GM23338 (cell line): ENCODE measurements around the gene COL4A6. TPM values are rescaled to one million over a fixed set of nuclear protein-coding genes. Genes with fewer than 3 reads are reported as not detected.

Experiments
- ATAC-seq: fragments of 200-7000 bp; cut with Tn5 transposase; 3 replicates; pipeline ENCODE4 v1.9.1; 2020
- DNase-seq: peaks from one replicate; pipeline ENCODE4 v3.0.0-alpha.2; 2015; ENCODE audit warnings: low spot score
- H2AFZ ChIP-seq: fragments of 200-600 bp; sonication (generic); 2 replicates; pipeline ENCODE4 v1.8.0; 2016; ENCODE audit warnings: antibody characterized with exemption, mild to moderate bottlenecking, moderate library complexity
- H3F3A ChIP-seq: fragments of 200-600 bp; sonication (generic); replicated peaks from 2 replicates; pipeline ENCODE4 v1.8.0; 2017; ENCODE audit warnings: antibody characterized with exemption, mixed run types, low read depth
- H3K27ac ChIP-seq: fragments of 200-600 bp; sonication (generic); 2 replicates; pipeline ENCODE4 v1.6.1; 2016; ENCODE audit warnings: low read depth
- H3K27me3 ChIP-seq: fragments of 200-600 bp; sonication (generic); 2 replicates; pipeline ENCODE4 v1.8.0; 2016; ENCODE audit warnings: mild to moderate bottlenecking, mixed run types, moderate library complexity; ENCODE audit not compliant: insufficient read depth
- H3K36me3 ChIP-seq: fragments of 200-600 bp; sonication (generic); 2 replicates; pipeline ENCODE4 v1.8.0; 2016; ENCODE audit warnings: mild to moderate bottlenecking; ENCODE audit not compliant: insufficient read depth
- H3K4me1 ChIP-seq: fragments of 200-600 bp; sonication (generic); 2 replicates; pipeline ENCODE4 v1.8.0; 2016; ENCODE audit warnings: mild to moderate bottlenecking, moderate library complexity; ENCODE audit not compliant: insufficient read depth
- H3K4me2 ChIP-seq: fragments of 200-600 bp; sonication (generic); 2 replicates; pipeline ENCODE4 v1.7.1; 2017; ENCODE audit warnings: mixed run types
- H3K4me3 ChIP-seq: fragments of 200-600 bp; sonication (generic); 2 replicates; pipeline ENCODE4 v1.6.1; 2016; ENCODE audit warnings: mixed run types
- H3K79me2 ChIP-seq: fragments of 200-600 bp; sonication (generic); replicated peaks from 2 replicates; pipeline ENCODE4 v1.8.0; 2017; ENCODE audit warnings: mild to moderate bottlenecking; ENCODE audit not compliant: insufficient read depth
- H3K9me2 ChIP-seq: fragments of 200-600 bp; sonication (generic); 2 replicates; pipeline ENCODE4 v1.8.0; 2017; ENCODE audit not compliant: insufficient read depth
- H4K20me1 ChIP-seq: fragments of 200-600 bp; sonication (generic); replicated peaks from 2 replicates; pipeline ENCODE4 v1.8.0; 2017; ENCODE audit warnings: mild to moderate bottlenecking; ENCODE audit not compliant: insufficient read depth
- H3K27ac Mint-ChIP-seq: 2 replicates; pipeline ENCODE4 v1.8.0; 2020; ENCODE audit warnings: inconsistent platforms, mild to moderate bottlenecking, moderate library complexity, mixed read lengths
- H3K27me3 Mint-ChIP-seq: 3 replicates; pipeline ENCODE4 v1.8.0; 2022; ENCODE audit warnings: low read depth, mild to moderate bottlenecking, moderate library complexity, mixed read lengths, inconsistent platforms; ENCODE audit not compliant: insufficient read depth, poor library complexity
- H3K36me3 Mint-ChIP-seq: 3 replicates; pipeline ENCODE4 v1.8.0; 2021; ENCODE audit warnings: low read depth, mild to moderate bottlenecking, inconsistent platforms, moderate library complexity, mixed read lengths
- H3K4me1 Mint-ChIP-seq: 3 replicates; pipeline ENCODE4 v1.8.0; 2020; ENCODE audit warnings: mild to moderate bottlenecking, inconsistent platforms, mixed read lengths
- H3K4me3 Mint-ChIP-seq: 3 replicates; pipeline ENCODE4 v1.8.0; 2021; ENCODE audit warnings: moderate library complexity, mild to moderate bottlenecking, inconsistent platforms, mixed read lengths
- H3K9me3 Mint-ChIP-seq: 3 replicates; pipeline ENCODE4 v1.8.0; 2020; ENCODE audit warnings: moderate library complexity, mild to moderate bottlenecking, inconsistent platforms, mixed read lengths
- REST ChIP-seq: IDR thresholded peaks from one replicate; pipeline ENCODE4 v1.6.1; 2018; ENCODE audit warnings: antibody characterized with exemption; ENCODE audit not compliant: unreplicated experiment
- ZNF462 ChIP-seq: fragments of 250-450 bp; sonication (Bioruptor Pico); IDR thresholded peaks from 2 replicates; pipeline ENCODE4 v1.5.0; 2020; ENCODE audit warnings: mild to moderate bottlenecking, moderate library complexity
- polyA plus RNA-seq: library from polyadenylated mRNA; unstranded; fragments of >200 nt; fragmentation: Nextera tagmentation; extraction: Ambion mirVana; gene quantifications from 2 replicates; pipeline ENCODE4 v1.2.1, GENCODE V29; 2016
- total RNA-seq: library from RNA; depleted of rRNA; stranded (reverse); fragments of >200 nt; shearing (Covaris generic); gene quantifications from 2 replicates; pipeline ENCODE4 v1.2.3, GENCODE V29; 2014

COL4A6 gene
- total and polyA plus RNA-seq, 2 experiments from 2014 or later: 4.1 to 15.2 TPM

- no peak for ATAC-seq
- no peaks in the 10 kb centered on the region for H4K20me1 ChIP-seq
- H3K27me3 ChIP-seq: no peaks in the 10 kb centered on the region
- no peak for DNase-seq
- TF ChIP-seq ZNF462 (CRISPR knock-in tag) (no peak), REST (no peak)
- Mint-ChIP-seq H3K9me3 (no peaks in the 10 kb centered on the region; the same call in 2 of the 3 replicates), H3K27me3 (peaks cover 4% of the 10 kb centered on the region), H3K36me3 (peaks cover 3% of the 10 kb centered on the region; the same call in 2 of the 3 replicates), H3K4me1 (no peaks in the 10 kb centered on the region; the same call in 2 of the 3 replicates), H3K4me3 (no peak overlapping the region), H3K27ac (no peak overlapping the region)
- no peaks in the 10 kb centered on the region for H3K79me2 ChIP-seq
- no peak overlapping the region for H3K27ac ChIP-seq
- no peak overlapping the region for H3K4me3 ChIP-seq
- no peak overlapping the region for H3K4me2 ChIP-seq
- no peaks in the 10 kb centered on the region for H3K4me1 ChIP-seq
- H3K9me2 ChIP-seq: no peaks in the 10 kb centered on the region
- H2AFZ ChIP-seq: no peak overlapping the region
- H3K36me3 ChIP-seq: no peaks in the 10 kb centered on the region
- no peaks in the 10 kb centered on the region for H3F3A ChIP-seq
Measured at GRCh38 chrX:108270280-108270679, 167.9 kb downstream of the COL4A6 start.
